Chondrocyte (in vitro differentiated cells): ENCODE data around the gene GAGE12J. TPM values are rescaled to one million over a fixed set of nuclear protein-coding genes. Genes with fewer than 3 reads are reported as not detected.
"Not testable (repeated sequence)": the region's sequence is repeated elsewhere in the genome, so short reads cannot be mapped to it uniquely, and the experiment has no call there.

Experiments
- DNase-seq: peaks from one replicate; pipeline ENCODE4 v3.0.0; 2021; ENCODE audit warnings: mixed read lengths, low spot score
- H3K27ac Mint-ChIP-seq: one replicate; pipeline ENCODE4 v1.8.0; 2021; ENCODE audit warnings: mild to moderate bottlenecking, moderate library complexity, mixed read lengths; ENCODE audit not compliant: unreplicated experiment
- H3K27me3 Mint-ChIP-seq: 2 replicates; pipeline ENCODE4 v1.8.0; 2021; ENCODE audit warnings: low read depth, mixed read lengths
- H3K36me3 Mint-ChIP-seq: 2 replicates; pipeline ENCODE4 v1.8.0; 2021; ENCODE audit warnings: low read depth, mixed read lengths
- H3K4me1 Mint-ChIP-seq: 2 replicates; pipeline ENCODE4 v1.8.0; 2021; ENCODE audit warnings: low read depth, mild to moderate bottlenecking, mixed read lengths
- H3K4me3 Mint-ChIP-seq: one replicate; pipeline ENCODE4 v1.8.0; 2021; ENCODE audit warnings: mild to moderate bottlenecking, moderate library complexity, mixed read lengths; ENCODE audit not compliant: unreplicated experiment
- H3K9me3 Mint-ChIP-seq: 2 replicates; pipeline ENCODE4 v1.8.0; 2021; ENCODE audit warnings: low read depth, mixed read lengths
- total RNA-seq: library from RNA; stranded (reverse); gene quantifications from 3 replicates; pipeline ENCODE4 v1.2.1, GENCODE V29; 2021
- TF ChIP-seq, protein P1 (sequence below): fragments of 200-600 bp; sonication (generic); IDR thresholded peaks from 2 replicates; pipeline ENCODE4 v1.5.0; 2021; ENCODE audit warnings: antibody characterized with exemption, mild to moderate bottlenecking, moderate library complexity

GAGE12J gene
- total RNA-seq, 1 donor from 2014 or later: not detected

GRCh38 chrX:49312176-49312575 lies 9.7 kb upstream of the GAGE12J start:
- no peak overlapping the region for H3K27ac Mint-ChIP-seq
- no peak for DNase-seq
- TF ChIP-seq, protein P1, sequence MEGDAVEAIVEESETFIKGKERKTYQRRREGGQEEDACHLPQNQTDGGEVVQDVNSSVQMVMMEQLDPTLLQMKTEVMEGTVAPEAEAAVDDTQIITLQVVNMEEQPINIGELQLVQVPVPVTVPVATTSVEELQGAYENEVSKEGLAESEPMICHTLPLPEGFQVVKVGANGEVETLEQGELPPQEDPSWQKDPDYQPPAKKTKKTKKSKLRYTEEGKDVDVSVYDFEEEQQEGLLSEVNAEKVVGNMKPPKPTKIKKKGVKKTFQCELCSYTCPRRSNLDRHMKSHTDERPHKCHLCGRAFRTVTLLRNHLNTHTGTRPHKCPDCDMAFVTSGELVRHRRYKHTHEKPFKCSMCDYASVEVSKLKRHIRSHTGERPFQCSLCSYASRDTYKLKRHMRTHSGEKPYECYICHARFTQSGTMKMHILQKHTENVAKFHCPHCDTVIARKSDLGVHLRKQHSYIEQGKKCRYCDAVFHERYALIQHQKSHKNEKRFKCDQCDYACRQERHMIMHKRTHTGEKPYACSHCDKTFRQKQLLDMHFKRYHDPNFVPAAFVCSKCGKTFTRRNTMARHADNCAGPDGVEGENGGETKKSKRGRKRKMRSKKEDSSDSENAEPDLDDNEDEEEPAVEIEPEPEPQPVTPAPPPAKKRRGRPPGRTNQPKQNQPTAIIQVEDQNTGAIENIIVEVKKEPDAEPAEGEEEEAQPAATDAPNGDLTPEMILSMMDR: no peak
- H3K27me3 Mint-ChIP-seq: no peaks in the 10 kb centered on the region
- H3K9me3 Mint-ChIP-seq: peaks cover 12% of the 10 kb centered on the region
- H3K36me3 Mint-ChIP-seq: no peaks in the 10 kb centered on the region
- no peak overlapping the region for H3K4me3 Mint-ChIP-seq
- H3K4me1 Mint-ChIP-seq: peaks cover 16% of the 10 kb centered on the region

- H3K9me3 Mint-ChIP-seq: peaks cover 5% of the 10 kb centered on the region
These were observed 5.8 kb upstream of the GAGE12J start for GRCh38 chrX:49316085-49316484.

GRCh38 chrX:49322266-49322665 lies 429 bp downstream of the GAGE12J start:
- H3K9me3 Mint-ChIP-seq, H3K27ac Mint-ChIP-seq, H3K4me3 Mint-ChIP-seq, DNase-seq, H3K27me3 Mint-ChIP-seq, H3K36me3 Mint-ChIP-seq, H3K4me1 Mint-ChIP-seq: not testable (repeated sequence)

More at GRCh38 chrX:49316085-49316484, 5.8 kb upstream of the GAGE12J start:
- TF ChIP-seq, protein P1: no peak
- H3K27ac Mint-ChIP-seq: no peak overlapping the region
- DNase-seq: no peak
- H3K4me3 Mint-ChIP-seq: no peak overlapping the region
- no peaks in the 10 kb centered on the region for H3K27me3 Mint-ChIP-seq
- no peaks in the 10 kb centered on the region for H3K36me3 Mint-ChIP-seq
- no peaks in the 10 kb centered on the region for H3K4me1 Mint-ChIP-seq

- not testable (repeated sequence) for H3K36me3 Mint-ChIP-seq, DNase-seq, H3K9me3 Mint-ChIP-seq, H3K27ac Mint-ChIP-seq, H3K27me3 Mint-ChIP-seq, H3K4me1 Mint-ChIP-seq, H3K4me3 Mint-ChIP-seq
These were observed 1.9 kb downstream of the GAGE12J start for GRCh38 chrX:49323735-49324134.

DNA sequence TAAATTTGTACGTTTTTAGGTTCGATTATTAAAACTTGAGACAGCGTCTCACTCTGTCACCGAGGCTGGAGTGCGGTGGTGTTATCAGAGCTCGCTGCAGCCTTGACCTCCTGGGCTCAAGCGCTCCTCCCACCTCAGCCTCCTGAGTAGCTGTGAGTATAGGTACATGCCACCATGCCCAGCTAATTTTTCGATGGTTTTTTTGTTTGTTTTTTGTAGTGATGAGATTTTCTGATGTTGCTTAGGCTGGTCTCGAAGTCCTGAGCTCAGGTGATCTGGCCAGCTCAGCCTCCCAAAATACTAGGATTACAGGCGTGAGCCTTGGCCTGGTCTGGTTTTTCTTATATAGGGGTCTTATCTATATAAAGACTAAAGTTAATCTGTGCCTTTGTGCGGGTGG lies 8.6 kb downstream of the GAGE12J start:
- H3K4me1 Mint-ChIP-seq, DNase-seq, H3K4me3 Mint-ChIP-seq, H3K9me3 Mint-ChIP-seq, H3K36me3 Mint-ChIP-seq, H3K27me3 Mint-ChIP-seq, H3K27ac Mint-ChIP-seq: not testable (repeated sequence)

DNA sequence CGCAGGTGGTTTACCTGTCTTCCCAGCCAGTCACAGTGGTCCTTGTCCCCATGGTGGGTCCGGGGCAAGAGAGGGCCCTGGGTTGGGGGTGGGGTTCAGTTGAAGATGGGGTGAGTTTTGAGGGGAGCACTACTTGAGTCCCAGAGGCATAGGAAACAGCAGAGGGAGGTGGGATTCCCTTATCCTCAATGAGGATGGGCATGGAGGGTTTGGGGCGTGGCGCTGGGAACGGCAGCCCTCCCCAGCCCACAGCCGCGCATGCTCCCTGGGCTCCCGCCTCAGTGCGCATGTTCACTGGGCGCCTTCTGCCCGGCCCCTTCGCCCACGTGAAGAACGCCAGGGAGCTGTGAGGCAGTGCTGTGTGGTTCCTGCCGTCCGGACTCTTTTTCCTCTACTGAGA lies 9.4 kb downstream of the GAGE12J start, which contains the start of gene GAGE13:
Gene GAGE13, plus strand, starts transcription at position 301 of the 400 bp plus-strand sequence. CDS start 1,156 bp downstream, outside the sequence.
- not testable (repeated sequence) for H3K36me3 Mint-ChIP-seq, H3K9me3 Mint-ChIP-seq, DNase-seq, H3K4me1 Mint-ChIP-seq, H3K4me3 Mint-ChIP-seq, H3K27me3 Mint-ChIP-seq, H3K27ac Mint-ChIP-seq

DNA sequence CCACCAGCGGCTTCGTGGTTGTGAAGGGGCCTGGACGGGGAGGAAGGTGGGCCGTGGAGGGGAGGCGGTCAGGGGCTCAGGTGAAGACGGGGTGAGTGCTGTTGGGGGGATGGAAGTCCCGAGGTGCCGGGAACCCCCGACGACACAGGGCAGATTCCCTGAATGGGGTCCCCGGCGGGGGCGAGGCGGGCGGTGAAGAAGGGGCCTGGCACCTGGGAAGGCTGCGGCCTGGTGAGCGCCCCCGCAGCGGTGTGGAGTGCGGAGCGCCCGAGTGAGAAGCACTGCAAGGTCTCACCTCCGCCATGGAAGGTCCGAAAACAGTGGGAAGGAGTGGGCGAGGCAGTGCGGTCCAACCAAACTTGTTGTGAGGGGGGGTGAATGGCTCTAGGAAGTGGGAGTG lies 10.0 kb downstream of the GAGE12J start:
- DNase-seq, H3K4me1 Mint-ChIP-seq, H3K9me3 Mint-ChIP-seq, H3K36me3 Mint-ChIP-seq, H3K27ac Mint-ChIP-seq, H3K27me3 Mint-ChIP-seq, H3K4me3 Mint-ChIP-seq: not testable (repeated sequence)

GRCh38 chrX:49341449-49341848 lies 19.6 kb downstream of the GAGE12J start:
- DNase-seq: peak; percentile 100
- H3K27me3 Mint-ChIP-seq, H3K36me3 Mint-ChIP-seq, H3K27ac Mint-ChIP-seq, H3K4me3 Mint-ChIP-seq, H3K9me3 Mint-ChIP-seq, H3K4me1 Mint-ChIP-seq: not testable (repeated sequence)

DNA sequence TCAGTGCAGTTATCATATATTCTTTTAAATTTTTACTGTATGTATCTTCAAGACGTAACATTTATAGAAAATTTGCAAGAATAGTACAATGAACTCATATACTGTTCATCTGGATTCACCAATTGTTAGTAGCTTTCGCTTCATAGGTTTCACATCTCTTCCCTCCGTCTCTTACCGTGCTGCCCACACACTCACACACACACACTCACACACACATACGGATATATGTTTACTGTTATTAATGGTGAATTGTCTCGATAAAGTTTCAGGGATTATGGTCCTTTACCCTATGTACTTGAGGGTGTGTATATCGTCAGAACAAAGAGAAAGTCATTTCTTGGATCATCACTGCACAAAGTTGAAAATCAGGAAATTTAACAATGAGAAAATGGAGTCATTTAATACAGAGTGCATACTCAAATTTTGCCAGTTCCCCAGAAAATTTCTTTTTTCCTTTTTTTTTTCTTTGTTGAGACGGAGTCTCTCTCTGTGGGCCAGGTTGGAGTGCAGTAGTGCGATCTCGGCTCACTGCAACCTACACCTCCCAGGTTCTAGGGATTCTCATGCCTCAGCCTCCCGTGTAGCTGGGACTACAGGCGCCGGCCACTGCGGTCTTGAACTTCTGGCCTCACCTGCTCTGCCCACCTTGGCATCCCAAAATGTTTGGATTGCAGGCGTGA lies 22.8 kb downstream of the GAGE12J start:
- H3K27me3 Mint-ChIP-seq, H3K4me3 Mint-ChIP-seq, H3K36me3 Mint-ChIP-seq, H3K27ac Mint-ChIP-seq, H3K9me3 Mint-ChIP-seq, H3K4me1 Mint-ChIP-seq, DNase-seq: not testable (repeated sequence)

DNA sequence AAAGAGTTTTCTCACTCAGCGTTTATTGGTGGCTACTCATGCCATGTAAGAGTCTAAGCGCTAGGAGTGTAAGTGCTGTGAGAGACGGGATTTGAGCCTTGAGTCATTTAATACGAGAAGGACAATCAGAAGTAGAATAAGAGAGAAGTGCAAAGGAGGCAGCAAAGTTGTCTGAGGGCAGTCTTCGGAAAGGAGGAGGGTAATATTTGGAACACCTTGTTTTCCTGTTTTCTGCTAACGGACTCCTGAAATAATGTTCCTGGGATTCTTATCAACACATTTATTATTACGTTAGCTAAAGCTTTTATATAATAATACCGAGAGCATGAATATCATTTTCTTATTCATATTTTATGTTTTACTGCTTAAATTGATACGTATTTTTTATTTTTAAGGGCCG lies 23.6 kb downstream of the GAGE12J start:
- H3K36me3 Mint-ChIP-seq, H3K27ac Mint-ChIP-seq, H3K4me1 Mint-ChIP-seq, DNase-seq, H3K27me3 Mint-ChIP-seq, H3K4me3 Mint-ChIP-seq, H3K9me3 Mint-ChIP-seq: not testable (repeated sequence)

DNA sequence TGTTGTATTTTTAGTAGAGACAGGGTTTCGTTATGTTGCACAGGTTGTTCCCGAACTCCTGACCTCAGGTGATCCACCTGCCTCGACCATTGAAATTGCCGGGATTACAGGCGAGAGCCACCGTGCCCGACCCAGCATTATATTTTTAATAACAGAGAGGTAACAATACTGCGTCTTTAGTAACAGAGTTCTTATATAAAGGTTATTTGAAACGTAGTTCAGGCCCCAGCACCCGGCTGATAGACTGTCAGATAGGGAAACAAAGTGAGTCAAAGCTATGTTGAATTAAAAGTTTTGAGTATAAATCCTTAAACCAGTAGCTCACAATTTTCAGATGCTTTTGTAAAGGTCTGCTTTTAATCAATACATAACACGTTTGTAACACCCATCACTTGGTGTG lies 24.3 kb downstream of the GAGE12J start:
- H3K4me3 Mint-ChIP-seq, H3K36me3 Mint-ChIP-seq, H3K9me3 Mint-ChIP-seq: not testable (repeated sequence)

More for the DNA sequence above, 24.3 kb downstream of the GAGE12J start:
- H3K27ac Mint-ChIP-seq, H3K27me3 Mint-ChIP-seq, H3K4me1 Mint-ChIP-seq: not testable (repeated sequence)
- DNase-seq: peak; percentile 99
